GM10266 (cell line): Measurements from ENCODE around the gene CNKSR3.

ENCODE experiments used
- DNase-seq: peaks from one replicate; pipeline ENCODE4 v3.0.0; 2012; ENCODE audit errors: extremely low spot score
- CTCF ChIP-seq: IDR thresholded peaks from 2 replicates; pipeline ENCODE4 v1.5.1; 2012; ENCODE audit warnings: mild to moderate bottlenecking, low read depth; ENCODE audit not compliant: control insufficient read depth, insufficient read depth; ENCODE audit errors: missing control alignments

CNKSR3 gene

GRCh38 chr6:154528310-154528915, 17.9 kb upstream of the CNKSR3 start:
- TF ChIP-seq CTCF = no peak
- DNase-seq = no peak

DNA sequence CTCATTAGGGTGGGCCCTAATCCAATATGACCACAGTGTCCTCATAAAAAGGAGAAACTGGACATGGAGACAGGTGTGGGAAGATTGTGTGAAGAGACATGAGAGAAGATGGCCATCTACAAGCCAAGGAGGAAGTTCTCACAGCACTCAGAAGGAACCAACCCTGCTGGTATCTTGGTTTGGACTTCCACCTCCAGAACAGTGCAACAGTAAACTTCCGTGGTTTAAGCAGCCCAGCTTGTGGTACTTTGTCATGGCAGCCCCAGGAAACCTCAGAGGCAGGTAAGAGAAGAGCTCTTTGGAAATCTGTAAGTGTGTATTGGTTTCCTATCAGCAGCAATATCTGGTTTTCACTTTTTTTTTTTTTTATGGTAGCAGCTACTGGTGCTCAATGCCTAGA, 16.5 kb upstream of the CNKSR3 start:
- TF ChIP-seq CTCF = no peak
- no peak for DNase-seq

DNA sequence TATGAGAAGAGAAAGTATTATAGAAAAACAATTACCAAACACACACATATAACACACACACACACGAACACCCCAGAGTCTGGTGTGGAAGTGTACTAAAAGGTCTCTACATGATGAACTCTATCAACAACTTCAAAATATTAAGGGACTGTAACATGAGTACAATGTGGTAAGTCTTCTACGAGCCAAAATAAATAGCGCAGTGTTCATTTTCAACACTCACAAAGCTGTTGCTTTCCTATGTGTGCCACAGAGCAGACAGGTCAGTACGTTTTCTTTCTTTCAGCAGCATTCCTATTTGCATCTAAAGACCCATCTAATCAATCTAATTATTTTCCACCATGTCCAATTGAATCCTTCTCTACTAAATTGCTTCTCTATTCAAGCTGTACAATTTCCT, 12.1 kb upstream of the CNKSR3 start:
- TF ChIP-seq CTCF = no peak
- DNase-seq = no peak

DNA sequence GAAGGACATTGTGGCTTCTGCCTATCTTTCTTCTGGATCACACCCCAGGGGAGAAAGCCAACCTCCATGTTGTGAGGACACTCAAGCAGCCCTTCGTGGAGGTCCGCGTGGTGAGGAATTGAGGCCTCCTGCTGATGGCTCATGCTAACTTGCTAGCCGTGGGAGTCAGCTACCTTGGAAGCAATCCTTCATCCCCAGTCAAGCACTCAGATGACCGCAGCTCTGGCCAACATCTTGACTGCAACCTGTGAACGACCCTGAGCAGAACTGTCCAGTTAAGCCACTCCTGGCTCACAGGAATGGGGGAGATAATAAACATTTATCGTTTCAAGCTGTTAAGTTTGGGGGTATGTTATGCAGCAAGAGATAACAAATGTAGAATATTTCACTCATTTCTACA, 10.9 kb upstream of the CNKSR3 start:
- TF ChIP-seq CTCF = no peak

DNA sequence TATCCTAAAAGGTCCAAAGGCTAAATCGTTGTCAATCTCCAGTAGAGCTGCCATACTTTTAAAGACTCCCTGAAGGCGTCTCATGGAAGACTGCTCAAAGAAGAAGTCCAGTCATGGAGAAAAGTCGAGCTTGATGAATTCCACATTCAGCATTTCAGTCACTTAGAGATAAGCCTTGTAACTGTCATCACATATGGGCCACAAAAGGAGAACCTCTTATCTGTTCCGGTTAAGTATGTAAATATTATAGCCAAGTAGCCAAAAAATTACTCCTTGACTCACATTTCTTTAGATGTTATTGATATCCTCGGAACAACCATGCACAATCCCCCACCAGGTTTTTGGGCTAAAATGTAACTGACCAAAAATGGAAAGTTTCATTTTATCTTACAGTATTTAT, 9.8 kb upstream of the CNKSR3 start:
- no peak for DNase-seq
- TF ChIP-seq CTCF = no peak

More for the DNA sequence above, 10.9 kb upstream of the CNKSR3 start:
- no peak for DNase-seq

DNA sequence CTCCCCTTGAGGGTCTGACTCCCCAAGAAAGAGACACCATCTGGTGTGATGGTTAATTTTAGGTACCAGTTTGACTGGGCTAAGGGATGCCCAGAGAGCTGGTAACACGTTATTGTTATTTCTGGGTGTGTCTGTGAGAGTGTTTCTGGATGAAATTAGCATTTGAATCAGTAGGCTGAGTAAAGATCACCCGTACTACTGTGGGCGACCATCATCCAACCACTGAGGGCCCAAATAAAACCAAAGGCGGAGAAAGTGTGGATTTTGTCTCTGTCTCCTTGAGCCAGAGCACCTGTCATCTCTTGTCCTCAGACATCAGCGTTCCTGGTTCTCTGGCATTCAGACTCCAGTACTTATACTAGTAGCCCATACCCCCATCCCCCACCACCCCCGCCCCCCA, 7.9 kb upstream of the CNKSR3 start:
- no peak for DNase-seq
- TF ChIP-seq CTCF = no peak

- no peak for TF ChIP-seq CTCF
- no peak for DNase-seq
These were observed 5.8 kb upstream of the CNKSR3 start for GRCh38 chr6:154516276-154516675.
